Measurements from ENCODE around the gene GOLT1B.

Gene GOLT1B

GRCh38 chr12:21526053-21526452 lies 24.5 kb downstream of the GOLT1B start, which contains the start of gene SPX:
SPX (plus strand) TSS chr12:21526296; CDS start chr12:21526473, 177 bp downstream.
- DNase-seq: no peak

GRCh38 chr12:21526721-21527345 lies 25.2 kb downstream of the GOLT1B start:
- DNase-seq: no peak

GRCh38 chr12:21527451-21528180 lies 26.0 kb downstream of the GOLT1B start:
- peak; percentile 86 for DNase-seq

- no peak for DNase-seq
Observed at GRCh38 chr12:21528953-21529352, 27.4 kb downstream of the GOLT1B start.

GRCh38 chr12:21529456-21529855 lies 27.9 kb downstream of the GOLT1B start:
- no peak for DNase-seq

- DNase-seq: no peak
Observed at GRCh38 chr12:21538061-21538653, 36.6 kb downstream of the GOLT1B start.

GRCh38 chr12:21539797-21540196 lies 38.2 kb downstream of the GOLT1B start:
- no peak for DNase-seq

- no peak for DNase-seq
Observed at GRCh38 chr12:21541773-21542172, 40.2 kb downstream of the GOLT1B start.

- DNase-seq: no peak
Observed at GRCh38 chr12:21542403-21542802, 40.8 kb downstream of the GOLT1B start.

GRCh38 chr12:21543151-21543550 lies 41.6 kb downstream of the GOLT1B start:
- DNase-seq: no peak

- no peak for DNase-seq
Observed at GRCh38 chr12:21545557-21545956, 44.0 kb downstream of the GOLT1B start.

- DNase-seq: no peak
Observed at GRCh38 chr12:21546716-21547115, 45.1 kb downstream of the GOLT1B start.

GRCh38 chr12:21547437-21547836 lies 45.8 kb downstream of the GOLT1B start:
- DNase-seq: no peak

GRCh38 chr12:21551841-21552465 lies 50.4 kb downstream of the GOLT1B start:
- DNase-seq: no peak

- DNase-seq: no peak
Observed at GRCh38 chr12:21552635-21553328, 51.2 kb downstream of the GOLT1B start.

- no peak for DNase-seq
Observed at GRCh38 chr12:21553329-21553675, 51.7 kb downstream of the GOLT1B start.

GRCh38 chr12:21558100-21558679 lies 56.6 kb downstream of the GOLT1B start:
- DNase-seq: no peak

GRCh38 chr12:21559855-21560569 lies 58.4 kb downstream of the GOLT1B start:
- DNase-seq: no peak

GRCh38 chr12:21561158-21561557 lies 59.6 kb downstream of the GOLT1B start:
- DNase-seq: no peak

GRCh38 chr12:21562859-21563258 lies 61.3 kb downstream of the GOLT1B start:
- no peak for DNase-seq

GRCh38 chr12:21566223-21566906 lies 64.8 kb downstream of the GOLT1B start:
- no peak for DNase-seq
